ENCODE data around the gene GALNTL6. TPM values are rescaled to one million over a fixed set of nuclear protein-coding genes. Genes with fewer than 3 reads are reported as not detected.
A peak's percentile ranks its signal among the peaks of the same experiment; 100 is the strongest.

The GALNTL6 gene
- total and polyA plus RNA-seq, 2 of the 4 experiments (the other 2 are of a cell fraction) = under 0.01 TPM; not detected in 1

DNA sequence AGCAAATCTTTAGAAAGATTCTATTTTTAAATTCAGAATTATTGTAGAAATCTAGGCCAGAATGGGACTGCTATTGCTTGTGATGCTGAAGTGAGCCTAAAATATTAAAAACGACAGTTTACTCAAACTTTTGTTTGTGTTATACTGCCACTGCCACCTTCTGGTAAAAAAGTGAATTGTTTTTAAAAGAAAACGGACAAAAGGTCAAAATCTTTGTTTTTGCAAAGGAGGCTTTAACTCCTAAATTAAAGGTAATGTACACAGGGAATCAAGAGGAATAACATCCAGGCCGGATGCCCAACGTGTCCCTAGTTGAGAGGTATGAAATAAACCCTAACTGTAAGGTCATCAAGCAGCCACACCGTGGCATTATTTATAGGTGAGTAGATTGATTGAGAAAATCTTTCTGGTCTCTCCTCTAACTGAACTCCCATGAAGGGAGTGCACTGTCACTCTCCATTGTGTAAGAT lies 1017.1 kb downstream of the GALNTL6 start:
- no peak overlapping the region for H2AFZ ChIP-seq (replicated peaks; ENCODE audit: low read length, poor library complexity)

More for the DNA sequence above, 1017.1 kb downstream of the GALNTL6 start:
- Histone ChIP-seq H3K79me1 (ENCODE audit: low read depth in 1 of 2, low read length in 2 of 2) (no peaks in the 10 kb centered on the region), H3K56ac (ENCODE audit: extremely low read depth, insufficient read depth, low read length) (0 out of 2 replicates have a peak overlapping the region, but pooled peaks have one; percentile 71), H2BK15ac (ENCODE audit: low read depth, low read length) (peak overlapping the region; percentile 70; the same call in 1 of the 3 replicates), H2AK5ac (ENCODE audit: low read depth, low read length) (no peak overlapping the region), H3K27me3 (ENCODE audit: control insufficient read depth, insufficient read depth, low read length) (no peaks in the 10 kb centered on the region), H4K8ac (ENCODE audit: low read depth in 2 of 2, low read length in 2 of 2) (peak overlapping the region in 1 of 2 experiments; percentile 77; a peak in 1 of 4 replicates), H4K91ac (ENCODE audit: insufficient read depth, low read depth, low read length) (peak overlapping the region; percentile 52; the same call in 1 of the 2 replicates), H4K5ac (ENCODE audit: low read depth, low read length) (no peak overlapping the region), H3K18ac (ENCODE audit: low read depth, low read length) (peak overlapping the region; percentile 85; the same call in 1 of the 2 replicates), H3K14ac (replicated peaks; ENCODE audit: low read depth, low read length) (no peak overlapping the region), H2BK120ac (ENCODE audit: low read depth, low read length) (peak overlapping the region; percentile 56), H2BK20ac (ENCODE audit: low read depth, low read length) (peak overlapping the region; percentile 67), H3K23ac (ENCODE audit: low read depth, low read length) (no peak overlapping the region), H4K20me1 (ENCODE audit: insufficient read depth, low read length) (no peaks in the 10 kb centered on the region), H3K4me1 (ENCODE audit: control insufficient read depth, insufficient read depth, low read length) (peaks cover 4% of the 10 kb centered on the region; the same call in 1 of the 2 replicates), H3K27ac (ENCODE audit: insufficient read depth, low read length) (no peak overlapping the region), H3K9ac (ENCODE audit: low read depth, low read length) (no peak overlapping the region), H3K4me3 (ENCODE audit: insufficient read depth, low read depth, low read length) (no peak overlapping the region), H3K4ac (ENCODE audit: low read depth, low read length) (no peak overlapping the region), H2BK5ac (ENCODE audit: low read depth, low read length, poor library complexity, severe bottlenecking) (no peak overlapping the region), H3K36me3 (ENCODE audit: control insufficient read depth, insufficient read depth, low read length) (no peaks in the 10 kb centered on the region), H3K9me1 (ENCODE audit: insufficient read depth, low read length) (peaks cover 4% of the 10 kb centered on the region), H2AK9ac (replicated peaks; ENCODE audit: low read depth, low read length, poor library complexity) (no peak overlapping the region), H3K4me2 (ENCODE audit: low read depth, low read length) (no peak overlapping the region), H3K9me3 (ENCODE audit: control insufficient read depth, insufficient read depth, low read length) (0 out of 2 replicates have a peak, but pooled peaks cover 4% of the 10 kb centered on the region)
- TF ChIP-seq RAD21 (IDR thresholded peaks at IDR 0.05; ENCODE audit: low read length) (peak; percentile 61), SMC3 (IDR thresholded peaks at IDR 0.05; ENCODE audit: low read depth, low read length) (peak; percentile 54), POLR2A (IDR thresholded peaks at IDR 0.05; ENCODE audit: low read depth, low read length) (no peak), NFE2L2 (IDR thresholded peaks at IDR 0.05; ENCODE audit: low read depth, low read length) (no peak), MXI1 (IDR thresholded peaks at IDR 0.05; ENCODE audit: borderline replicate concordance, low read depth, low read length) (no peak)
- TF ChIP-seq, protein P1, sequence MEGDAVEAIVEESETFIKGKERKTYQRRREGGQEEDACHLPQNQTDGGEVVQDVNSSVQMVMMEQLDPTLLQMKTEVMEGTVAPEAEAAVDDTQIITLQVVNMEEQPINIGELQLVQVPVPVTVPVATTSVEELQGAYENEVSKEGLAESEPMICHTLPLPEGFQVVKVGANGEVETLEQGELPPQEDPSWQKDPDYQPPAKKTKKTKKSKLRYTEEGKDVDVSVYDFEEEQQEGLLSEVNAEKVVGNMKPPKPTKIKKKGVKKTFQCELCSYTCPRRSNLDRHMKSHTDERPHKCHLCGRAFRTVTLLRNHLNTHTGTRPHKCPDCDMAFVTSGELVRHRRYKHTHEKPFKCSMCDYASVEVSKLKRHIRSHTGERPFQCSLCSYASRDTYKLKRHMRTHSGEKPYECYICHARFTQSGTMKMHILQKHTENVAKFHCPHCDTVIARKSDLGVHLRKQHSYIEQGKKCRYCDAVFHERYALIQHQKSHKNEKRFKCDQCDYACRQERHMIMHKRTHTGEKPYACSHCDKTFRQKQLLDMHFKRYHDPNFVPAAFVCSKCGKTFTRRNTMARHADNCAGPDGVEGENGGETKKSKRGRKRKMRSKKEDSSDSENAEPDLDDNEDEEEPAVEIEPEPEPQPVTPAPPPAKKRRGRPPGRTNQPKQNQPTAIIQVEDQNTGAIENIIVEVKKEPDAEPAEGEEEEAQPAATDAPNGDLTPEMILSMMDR (conservative IDR thresholded peaks at IDR 0.05; ENCODE audit: low read depth, low read length) = peak; percentile 51
- WGBS, 2 experiments (ENCODE audit: extremely low coverage in 2 of 2, insufficient read length in 1 of 2) = no CpG with 5 or more reads among the region's 5 CpGs
- ATAC-seq (ENCODE audit: low read depth) (peak; percentile 44), DNase-seq (peak; percentile 21)
- in situ Hi-C loops (cut with MboI; ENCODE audit: low sequenced_read_pairs) (no loop called here), dilution Hi-C loops (cut with HindIII; ENCODE audit: low sequenced_read_pairs, unreplicated experiment) (no loop called here), intact Hi-C loops (cut with micrococcal nuclease) (loop anchor here (5.0 kb wide), 1 partner anchor 427 kb away; no protein-coding TSS in a partner anchor)
- BruUV-seq (replicated peaks) = no TSS peak
- CTCF ChIA-PET = no interaction called here
- POLR2A ChIA-PET (ENCODE audit: unreplicated experiment) = no interaction called here
